GM18951 (cell line): ENCODE results near the gene DDX54.

ENCODE experiments used
- POLR2A ChIP-seq: IDR thresholded peaks from 4 replicates; pipeline ENCODE4 v1.6.1; 2011; ENCODE audit warnings: mild to moderate bottlenecking; ENCODE audit not compliant: insufficient read length, insufficient read depth; ENCODE audit errors: extremely low read depth
- in situ Hi-C: fragments of 300-500 bp; cut with MboI; formaldehyde crosslinking; loops from one replicate; pipeline ENCODE4 v1.12.0; 2022; ENCODE audit warnings: low sequenced_read_pairs, mixed read lengths, inconsistent platforms; ENCODE audit not compliant: unreplicated experiment

Gene DDX54

GRCh38 chr12:113158439-113159203 lies 26.7 kb downstream of the DDX54 start:
- TF ChIP-seq POLR2A: no peak
- in situ Hi-C loops: no loop called here

- no peak for TF ChIP-seq POLR2A
- in situ Hi-C loops: no loop called here
Measured at GRCh38 chr12:113157218-113157859, 27.9 kb downstream of the DDX54 start.

- in situ Hi-C loops: no loop called here
- no peak for TF ChIP-seq POLR2A
Measured at GRCh38 chr12:113155646-113156045, 29.6 kb downstream of the DDX54 start.

GRCh38 chr12:113155060-113155459 lies 30.2 kb downstream of the DDX54 start:
- no peak for TF ChIP-seq POLR2A
- in situ Hi-C loops: no loop called here

- TF ChIP-seq POLR2A: no peak
- in situ Hi-C loops: no loop called here
Measured at GRCh38 chr12:113154351-113154973, 30.8 kb downstream of the DDX54 start.

GRCh38 chr12:113152835-113153814 lies 32.2 kb downstream of the DDX54 start:
- in situ Hi-C loops: no loop called here
- TF ChIP-seq POLR2A: no peak

- no peak for TF ChIP-seq POLR2A
- in situ Hi-C loops: no loop called here
Measured at GRCh38 chr12:113152196-113152834, 33.0 kb downstream of the DDX54 start.

GRCh38 chr12:113151655-113152054 lies 33.6 kb downstream of the DDX54 start:
- in situ Hi-C loops: no loop called here
- no peak for TF ChIP-seq POLR2A

- no peak for TF ChIP-seq POLR2A
- in situ Hi-C loops: no loop called here
Measured at GRCh38 chr12:113149361-113150150, 35.7 kb downstream of the DDX54 start, which contains the start of gene CFAP73. CFAP73 (plus strand) TSS chr12:113149724; CDS start chr12:113149858, 134 bp downstream.

- TF ChIP-seq POLR2A: no peak
- in situ Hi-C loops: no loop called here
Measured at GRCh38 chr12:113146999-113147398, 38.3 kb downstream of the DDX54 start.

GRCh38 chr12:113145720-113146551 lies 39.3 kb downstream of the DDX54 start:
- no peak for TF ChIP-seq POLR2A
- in situ Hi-C loops: no loop called here

GRCh38 chr12:113144806-113145205 lies 40.5 kb downstream of the DDX54 start:
- in situ Hi-C loops: no loop called here
- TF ChIP-seq POLR2A: no peak
